T follicular helper cell (primary cell): ENCODE data around the gene IL17RC.
"Not testable (repeated sequence)": the region's sequence is repeated elsewhere in the genome, so short reads cannot be mapped to it uniquely, and the experiment has no call there.

Experiments used
- DNase-seq: peaks from one replicate; pipeline ENCODE4 v3.0.0-alpha.2; 2020; ENCODE audit warnings: low read depth
- total RNA-seq, 2 experiments: gene quantifications; one replicate each; lab custom pipeline; 2026; lab: John Stamatoyannopoulos, UW

The IL17RC gene
- 0.17 to 0.18 reads per million in 2 experiments for total RNA-seq

GRCh38 chr3:9916734-9917680 is at the start of gene IL17RC:
Gene IL17RC (plus strand): TSS chr3:9917098. CDS start chr3:9917316, 218 bp downstream.
- no peak for DNase-seq

GRCh38 chr3:9867106-9867505 is 49.8 kb upstream of the IL17RC start:
- no peak for DNase-seq

GRCh38 chr3:9869955-9870354 is 46.9 kb upstream of the IL17RC start:
- no peak for DNase-seq

- DNase-seq, result no peak
These were observed 45.9 kb upstream of the IL17RC start for GRCh38 chr3:9870978-9871377.

- DNase-seq, result not testable (repeated sequence)
These were observed 44.8 kb upstream of the IL17RC start for GRCh38 chr3:9872067-9872466.

- DNase-seq, result no peak
These were observed 41.5 kb upstream of the IL17RC start for GRCh38 chr3:9875448-9875847.

GRCh38 chr3:9876255-9876654 is 40.6 kb upstream of the IL17RC start:
- DNase-seq, result not testable (repeated sequence)

GRCh38 chr3:9876991-9877390 is 39.9 kb upstream of the IL17RC start:
- no peak for DNase-seq

GRCh38 chr3:9878700-9879099 is 38.2 kb upstream of the IL17RC start:
- DNase-seq, result no peak

GRCh38 chr3:9879830-9880549 is 36.9 kb upstream of the IL17RC start, which contains the start of gene CIDEC:
Gene CIDEC (minus strand): TSS chr3:9880253. CDS start chr3:9878486, 1,767 bp downstream.
- DNase-seq, result no peak

GRCh38 chr3:9881441-9881840 is 35.5 kb upstream of the IL17RC start:
- DNase-seq, result no peak

- no peak for DNase-seq
These were observed 33.0 kb upstream of the IL17RC start for GRCh38 chr3:9883706-9884554.

GRCh38 chr3:9884555-9885165 is 32.2 kb upstream of the IL17RC start:
- DNase-seq, result no peak

- no peak for DNase-seq
These were observed 30.6 kb upstream of the IL17RC start for GRCh38 chr3:9886328-9886727.

GRCh38 chr3:9887480-9887879 is 29.4 kb upstream of the IL17RC start:
- DNase-seq, result no peak

GRCh38 chr3:9888540-9888939 is 28.4 kb upstream of the IL17RC start:
- no peak for DNase-seq

- DNase-seq, result no peak
These were observed 27.5 kb upstream of the IL17RC start for GRCh38 chr3:9889405-9889804.

- DNase-seq, result peak; percentile 87
These were observed 26.4 kb upstream of the IL17RC start, which contains the start of gene JAGN1 for GRCh38 chr3:9890249-9891071. Gene JAGN1 (plus strand): TSS chr3:9890610. CDS start chr3:9890723, 113 bp downstream.

- DNase-seq, result no peak
These were observed 25.8 kb upstream of the IL17RC start for GRCh38 chr3:9891072-9891622.

- DNase-seq, result no peak
These were observed 23.2 kb upstream of the IL17RC start for GRCh38 chr3:9893739-9894138.
